GM18502 (cell line): Measurements from ENCODE around the gene USP37.

Experiments
- ATAC-seq: cut with Tn5 transposase; IDR thresholded peaks from one replicate; pipeline ENCODE4 v1.9.1; 2021; ENCODE audit warnings: mild to moderate bottlenecking; ENCODE audit not compliant: unreplicated experiment, poor library complexity

The USP37 gene

GRCh38 chr2:218477247-218477646 is 90.9 kb downstream of the USP37 start:
- ATAC-seq = no peak

DNA sequence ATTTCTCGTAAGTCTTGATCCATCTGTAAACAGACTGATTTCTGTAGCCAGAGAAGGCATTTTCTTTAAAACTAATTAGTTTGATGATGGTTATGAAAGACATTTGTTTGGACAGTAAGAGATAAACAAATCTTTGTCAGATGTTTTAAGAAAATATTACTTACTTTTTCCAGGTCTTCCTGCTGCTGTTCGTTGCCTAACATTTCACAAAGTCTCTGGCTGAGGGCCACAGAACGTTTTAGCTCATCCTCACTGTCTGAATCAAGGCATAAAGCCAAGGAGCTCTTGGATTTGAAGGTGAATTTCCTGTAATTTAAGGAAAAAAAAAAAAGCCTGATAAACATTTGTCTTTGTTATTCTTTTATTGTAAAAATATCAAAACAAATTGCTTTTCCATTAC is 91.5 kb downstream of the USP37 start:
- no peak for ATAC-seq

- ATAC-seq = no peak
Observed at GRCh38 chr2:218474527-218474926, 93.6 kb downstream of the USP37 start.

GRCh38 chr2:218472988-218473387 is 95.2 kb downstream of the USP37 start:
- no peak for ATAC-seq

DNA sequence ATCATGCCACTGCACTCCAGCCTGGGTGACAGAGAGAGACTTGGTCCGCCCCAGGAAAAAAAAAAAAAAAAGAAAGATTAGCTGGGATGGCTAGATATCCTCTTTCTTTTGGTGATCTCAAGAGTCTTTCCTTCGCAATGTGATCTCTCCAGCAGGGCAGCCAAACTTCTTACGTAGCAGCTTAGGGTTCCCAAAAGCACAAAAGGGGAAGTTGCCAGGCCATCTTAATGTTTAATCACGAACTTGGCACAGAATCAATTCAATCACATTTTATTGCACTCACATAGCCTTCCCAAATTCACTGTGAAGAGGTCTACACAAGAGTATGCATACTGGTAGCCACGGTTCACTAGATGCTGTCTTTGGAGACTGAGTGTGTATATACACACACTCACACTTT is 96.2 kb downstream of the USP37 start:
- ATAC-seq = no peak

DNA sequence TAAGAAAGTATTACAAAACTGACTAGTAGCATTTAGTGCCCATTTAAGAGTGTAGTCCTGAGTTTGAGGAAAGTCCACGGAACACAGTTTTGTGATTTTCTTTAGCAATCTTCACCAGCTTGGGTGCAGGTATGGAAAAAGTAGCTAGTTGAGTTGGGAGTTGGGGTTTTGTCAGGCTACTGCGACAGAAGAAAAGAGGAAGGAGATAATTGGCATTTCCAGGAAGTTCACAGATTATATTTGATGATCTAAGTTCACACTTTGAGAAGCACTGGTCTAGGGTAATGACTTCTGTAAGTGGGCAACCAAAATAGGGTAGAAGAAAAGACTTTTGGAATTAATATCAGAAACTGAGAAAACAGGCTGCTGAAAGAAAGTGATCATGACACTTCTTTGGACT is 97.1 kb downstream of the USP37 start:
- ATAC-seq = no peak

- ATAC-seq = no peak
Observed at GRCh38 chr2:218470448-218470847, 97.7 kb downstream of the USP37 start.

- no peak for ATAC-seq
Observed at GRCh38 chr2:218465987-218466633, 102.0 kb downstream of the USP37 start.

DNA sequence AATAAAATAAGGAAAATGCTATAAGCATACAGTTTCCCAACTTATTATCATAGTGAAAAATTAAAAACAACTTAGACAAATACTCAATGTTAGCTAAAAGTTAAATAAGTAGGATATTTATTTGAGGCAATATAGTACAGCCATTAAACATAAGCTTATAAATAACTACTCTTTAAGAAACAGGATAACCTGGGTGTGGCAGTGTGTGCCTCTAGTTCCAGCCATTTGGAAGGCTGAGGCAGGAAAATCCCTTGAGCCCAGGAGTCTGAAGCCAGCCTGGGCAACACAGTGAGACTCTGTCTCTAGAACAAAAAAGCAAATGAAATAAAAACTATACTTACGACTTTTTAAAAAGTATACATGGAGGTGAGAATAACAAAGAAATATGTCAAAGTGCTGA is 109.6 kb downstream of the USP37 start:
- no peak for ATAC-seq

DNA sequence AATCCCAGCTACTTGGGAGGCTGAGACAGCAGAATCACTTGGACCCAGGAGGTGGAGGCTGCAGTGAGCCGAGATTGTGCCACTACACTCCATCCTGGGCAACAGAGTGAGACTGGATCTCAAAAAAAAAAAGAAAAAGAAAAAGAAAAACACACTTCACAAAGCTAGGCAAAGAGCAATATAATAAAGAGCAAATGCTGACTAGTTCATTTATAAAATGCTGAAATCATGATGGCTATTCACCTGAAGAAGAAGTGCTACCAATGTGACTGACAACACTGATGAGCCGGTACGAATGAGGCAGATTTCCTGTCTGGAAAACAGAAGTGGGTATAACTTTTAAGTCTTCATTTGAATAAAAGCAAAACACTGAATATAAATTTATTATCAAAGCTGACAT is 111.3 kb downstream of the USP37 start:
- no peak for ATAC-seq

DNA sequence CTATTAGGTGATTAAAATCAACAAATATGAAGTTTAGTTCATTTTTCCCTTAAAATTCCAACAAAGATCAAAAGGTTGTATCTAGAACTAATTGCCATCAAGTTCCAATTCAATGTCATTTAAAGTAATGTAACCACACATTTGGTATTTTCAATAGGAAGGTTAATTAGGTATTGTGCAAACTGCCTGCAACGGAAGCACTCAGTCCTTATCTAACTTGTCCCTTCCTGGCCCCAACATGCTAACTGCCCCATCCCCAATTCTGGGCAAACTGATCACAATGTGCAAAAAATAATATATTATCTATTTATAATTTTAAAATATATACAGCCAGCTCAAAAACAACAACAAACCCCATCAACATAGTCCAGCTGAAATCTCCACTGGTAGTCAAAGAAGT is 116.1 kb downstream of the USP37 start:
- no peak for ATAC-seq

- no peak for ATAC-seq
Observed at GRCh38 chr2:218448934-218449333, 119.2 kb downstream of the USP37 start.

GRCh38 chr2:218447072-218447471 is 121.1 kb downstream of the USP37 start:
- no peak for ATAC-seq

DNA sequence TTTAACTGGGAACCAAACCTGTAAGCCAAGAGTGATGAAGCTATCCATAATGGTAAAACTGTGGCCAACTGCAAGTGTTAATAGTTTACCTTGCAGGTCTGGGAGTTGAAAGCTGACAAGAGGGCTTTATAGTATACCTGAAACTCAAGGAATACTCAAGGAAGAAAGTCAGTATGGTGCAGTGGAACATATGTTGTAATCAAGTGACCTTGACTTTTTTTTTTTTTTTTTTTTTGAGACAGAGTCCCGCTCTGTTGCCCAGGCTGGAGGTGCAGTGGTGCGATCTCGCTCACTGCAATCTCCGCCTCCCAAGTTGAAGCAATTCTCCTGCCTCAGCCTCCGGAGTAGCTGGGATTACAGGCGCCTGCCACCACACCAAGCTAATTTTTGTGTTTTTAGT is 121.6 kb downstream of the USP37 start:
- ATAC-seq = no peak

DNA sequence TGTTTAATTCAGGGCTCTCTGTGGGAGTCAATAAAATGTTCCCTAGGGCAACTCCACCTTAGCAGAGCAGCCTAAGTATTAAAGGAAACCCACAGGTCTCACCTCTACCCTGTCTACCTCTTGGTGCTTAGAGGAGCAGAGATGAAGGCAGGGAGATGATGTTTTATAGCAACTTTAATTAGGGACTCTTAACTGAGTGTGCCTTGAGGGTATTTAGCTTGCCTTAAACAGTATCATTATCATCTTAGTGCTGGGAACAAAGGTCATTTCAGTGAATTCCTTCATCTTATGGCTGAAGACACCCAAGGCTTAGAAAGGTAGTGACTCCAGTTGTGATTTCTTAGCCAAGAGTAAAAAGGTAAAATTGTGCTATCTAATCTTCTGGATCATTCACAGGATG is 122.5 kb downstream of the USP37 start:
- no peak for ATAC-seq

GRCh38 chr2:218444692-218445357 is 123.3 kb downstream of the USP37 start:
- ATAC-seq = no peak

GRCh38 chr2:218438596-218438995 is 129.6 kb downstream of the USP37 start:
- ATAC-seq = no peak

- no peak for ATAC-seq
Observed at GRCh38 chr2:218437969-218438368, 130.2 kb downstream of the USP37 start.

DNA sequence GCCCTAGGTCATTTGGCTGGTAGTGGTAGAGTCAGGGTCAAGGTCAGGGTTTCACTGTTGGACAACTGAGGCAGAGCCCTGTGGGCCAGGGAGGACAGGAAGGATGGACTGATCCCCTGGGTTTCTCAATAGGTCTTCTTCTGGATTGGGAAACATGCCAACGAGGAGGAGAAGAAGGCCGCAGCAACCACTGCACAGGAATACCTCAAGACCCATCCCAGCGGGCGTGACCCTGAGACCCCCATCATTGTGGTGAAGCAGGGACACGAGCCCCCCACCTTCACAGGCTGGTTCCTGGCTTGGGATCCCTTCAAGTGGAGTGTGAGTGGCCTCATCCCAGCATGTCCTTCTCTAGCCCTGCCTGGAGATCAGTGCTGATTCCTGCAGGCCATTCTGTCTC is 131.2 kb downstream of the USP37 start:
- no peak for ATAC-seq

- no peak for ATAC-seq
Observed at GRCh38 chr2:218435003-218435982, 132.9 kb downstream of the USP37 start.

- no peak for ATAC-seq
Observed at GRCh38 chr2:218434456-218434855, 133.7 kb downstream of the USP37 start.
